ENCODE measurements around the gene DCTD. TPM values are rescaled to one million over a fixed set of nuclear protein-coding genes. Genes with fewer than 3 reads are reported as not detected.

The DCTD gene
- total and polyA plus RNA-seq, 8 donors: 3.5 to 90.6 (median 59.9) TPM

GRCh38 chr4:182875453-182876405 is 41.5 kb downstream of the DCTD start:
- intact Hi-C loops (cut with DNase I; ENCODE audit: low total_unique reads): no loop called here
- WGBS, 5 donors: 88 to 95% (median 93%) methylated on average over 19 to 20 of the region's 20 CpGs
- Histone ChIP-seq H3K4me3 (no peak overlapping the region), H3K4me1 (peaks cover under 1 to 11% (median 9%) of the 10 kb centered on the region in 4 donors), H3K27ac (no peak overlapping the region), H3K9me3 (no peaks in the 10 kb centered on the region), H3K36me3 (peaks cover 0 to 43% (median 15%) of the 10 kb centered on the region in 4 donors), H3K27me3 (no peaks in the 10 kb centered on the region)
- TF ChIP-seq POLR2AphosphoS5 (IDR thresholded peaks at IDR 0.05) (no peak), POLR2A (IDR thresholded peaks at IDR 0.05) (no peak)
- TF ChIP-seq, protein P1, sequence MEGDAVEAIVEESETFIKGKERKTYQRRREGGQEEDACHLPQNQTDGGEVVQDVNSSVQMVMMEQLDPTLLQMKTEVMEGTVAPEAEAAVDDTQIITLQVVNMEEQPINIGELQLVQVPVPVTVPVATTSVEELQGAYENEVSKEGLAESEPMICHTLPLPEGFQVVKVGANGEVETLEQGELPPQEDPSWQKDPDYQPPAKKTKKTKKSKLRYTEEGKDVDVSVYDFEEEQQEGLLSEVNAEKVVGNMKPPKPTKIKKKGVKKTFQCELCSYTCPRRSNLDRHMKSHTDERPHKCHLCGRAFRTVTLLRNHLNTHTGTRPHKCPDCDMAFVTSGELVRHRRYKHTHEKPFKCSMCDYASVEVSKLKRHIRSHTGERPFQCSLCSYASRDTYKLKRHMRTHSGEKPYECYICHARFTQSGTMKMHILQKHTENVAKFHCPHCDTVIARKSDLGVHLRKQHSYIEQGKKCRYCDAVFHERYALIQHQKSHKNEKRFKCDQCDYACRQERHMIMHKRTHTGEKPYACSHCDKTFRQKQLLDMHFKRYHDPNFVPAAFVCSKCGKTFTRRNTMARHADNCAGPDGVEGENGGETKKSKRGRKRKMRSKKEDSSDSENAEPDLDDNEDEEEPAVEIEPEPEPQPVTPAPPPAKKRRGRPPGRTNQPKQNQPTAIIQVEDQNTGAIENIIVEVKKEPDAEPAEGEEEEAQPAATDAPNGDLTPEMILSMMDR (IDR thresholded peaks at IDR 0.05): no peak
- no peak for DNase-seq

DNA sequence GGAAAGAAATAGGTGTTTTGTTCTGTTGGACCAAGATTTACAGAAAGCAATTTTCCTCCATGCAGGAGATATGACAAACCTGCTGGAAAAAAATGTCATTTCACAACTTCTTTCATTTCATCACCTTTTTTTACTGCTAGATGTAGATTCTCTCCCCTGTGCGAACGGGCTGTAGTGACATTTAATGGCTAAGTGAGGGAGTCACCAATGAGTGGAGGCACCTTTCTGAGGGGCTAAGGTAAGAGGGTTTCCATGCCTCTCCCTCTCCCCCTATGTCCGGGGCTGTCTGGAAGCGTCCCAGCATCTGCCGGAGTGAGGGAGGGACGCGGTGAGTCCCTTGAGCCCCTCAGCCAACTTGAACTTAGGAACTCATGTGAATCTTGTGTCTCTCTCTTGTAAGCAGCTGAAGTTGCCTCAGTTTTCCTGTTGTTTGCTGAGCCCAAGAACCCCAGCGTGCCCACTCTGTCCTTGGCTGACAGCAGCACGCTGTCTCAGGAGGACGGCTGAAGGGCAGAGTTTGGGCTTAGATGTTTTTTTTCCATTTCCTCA is 42.3 kb downstream of the DCTD start:
- Histone ChIP-seq H3K27me3 (no peaks in the 10 kb centered on the region), H3K4me1 (peaks cover 0 to 3% (median under 1%) of the 10 kb centered on the region in 4 donors), H3K27ac (no peak overlapping the region), H3K36me3 (peaks cover 0 to 45% (median 15%) of the 10 kb centered on the region in 4 donors), H3K9me3 (no peaks in the 10 kb centered on the region), H3K4me3 (no peak overlapping the region)
- WGBS, 5 donors: 87 to 94% (median 92%) methylated on average over 10 of the region's 10 CpGs
- TF ChIP-seq POLR2AphosphoS5 (IDR thresholded peaks at IDR 0.05) (no peak), EP300 (IDR thresholded peaks at IDR 0.05) (no peak), POLR2A (IDR thresholded peaks at IDR 0.05) (no peak)
- TF ChIP-seq, protein P1 (IDR thresholded peaks at IDR 0.05): no peak
- no peak for DNase-seq
- intact Hi-C loops (cut with DNase I; ENCODE audit: low total_unique reads): no loop called here

DNA sequence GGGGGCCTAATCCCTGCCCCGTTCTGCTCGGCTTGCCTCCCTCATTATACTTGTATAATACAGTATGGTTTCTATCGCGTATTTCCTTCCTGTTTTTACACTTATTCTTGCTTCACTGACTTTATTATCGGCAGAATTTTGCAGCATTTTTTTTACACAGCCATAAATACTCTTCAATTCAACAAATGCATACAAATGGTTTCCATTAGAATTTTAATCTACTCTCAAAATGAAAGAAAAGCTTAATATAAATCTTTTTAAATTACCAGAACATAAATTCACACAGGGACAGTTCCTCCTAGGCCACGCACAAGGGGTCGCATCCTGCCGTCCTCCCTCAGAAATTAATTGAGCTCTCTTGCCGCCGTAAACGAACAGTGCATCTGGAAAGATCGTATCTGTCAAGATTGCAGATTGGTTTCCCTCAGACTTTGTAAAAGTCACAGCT is 42.9 kb downstream of the DCTD start:
- DNase-seq: no peak
- Histone ChIP-seq H3K36me3 (peaks cover 0 to 47% (median 15%) of the 10 kb centered on the region in 4 donors), H3K9me3 (no peaks in the 10 kb centered on the region), H3K4me1 (no peaks in the 10 kb centered on the region), H3K4me3 (no peak overlapping the region), H3K27ac (no peak overlapping the region), H3K27me3 (no peaks in the 10 kb centered on the region)
- no peak for TF ChIP-seq POLR2A (IDR thresholded peaks at IDR 0.05)
- TF ChIP-seq EP300 (IDR thresholded peaks at IDR 0.05): no peak
- TF ChIP-seq, protein P1 (IDR thresholded peaks at IDR 0.05): no peak
- no peak for TF ChIP-seq POLR2AphosphoS5 (IDR thresholded peaks at IDR 0.05)
- intact Hi-C loops (cut with DNase I; ENCODE audit: low total_unique reads): no loop called here
- WGBS, 5 donors: 68 to 93% (median 81%) methylated on average over 12 of the region's 12 CpGs

DNA sequence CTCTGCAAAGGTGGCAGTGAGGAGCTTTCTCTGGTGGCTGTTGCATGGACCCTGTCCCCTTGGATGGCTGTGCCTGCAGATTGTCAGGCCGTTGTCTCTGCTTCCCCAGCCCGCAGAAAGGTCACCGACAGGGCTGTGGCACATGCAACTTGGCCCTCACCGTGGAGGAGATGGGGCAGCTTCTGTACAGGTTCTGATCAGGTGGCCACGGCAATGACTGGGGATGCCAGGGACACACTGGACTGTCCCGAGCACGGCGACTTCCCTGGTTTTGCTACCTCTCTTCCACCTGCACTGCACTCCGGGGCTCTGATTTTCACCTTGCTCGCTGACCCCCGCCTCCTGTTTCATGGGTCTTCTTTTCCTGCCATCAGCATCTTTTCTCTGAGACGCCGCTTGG is 43.5 kb downstream of the DCTD start:
- 94 to 98% (median 97%) methylated on average over 12 to 13 of the region's 13 CpGs for WGBS, 5 donors
- no peak for TF ChIP-seq EP300 (IDR thresholded peaks at IDR 0.05)
- no peak for TF ChIP-seq POLR2A (IDR thresholded peaks at IDR 0.05)
- intact Hi-C loops (cut with DNase I; ENCODE audit: low total_unique reads): no loop called here

More for the DNA sequence above, 43.5 kb downstream of the DCTD start:
- no peak overlapping the region for H3K27ac ChIP-seq
- no peaks in the 10 kb centered on the region for H3K9me3 ChIP-seq
- no peaks in the 10 kb centered on the region for H3K27me3 ChIP-seq
- peaks cover 0 to 47% (median 15%) of the 10 kb centered on the region in 4 donors for H3K36me3 ChIP-seq
- no peaks in the 10 kb centered on the region for H3K4me1 ChIP-seq
- DNase-seq: no peak
- H3K4me3 ChIP-seq: no peak overlapping the region

Measured in stomach (tissue), 9 donors.